Loucy (cell line): Measurements from ENCODE around the gene ZCCHC14.

Experiments
- H2AFZ ChIP-seq: fragments of 200-600 bp; sonication (generic); 2 replicates; pipeline ENCODE4 v1.6.0; 2016; ENCODE audit warnings: antibody characterized with exemption, mild to moderate bottlenecking, low read length, moderate library complexity
- H3F3A ChIP-seq: fragments of 200-600 bp; 2 replicates; pipeline ENCODE4 v1.6.0; 2016; ENCODE audit warnings: antibody characterized with exemption, low read depth, mild to moderate bottlenecking
- H3K27me3 ChIP-seq: fragments of 200-600 bp; sonication (generic); 2 replicates; pipeline ENCODE4 v1.6.1; 2014; ENCODE audit warnings: low read length, mild to moderate bottlenecking; ENCODE audit not compliant: insufficient read depth, poor library complexity, severe bottlenecking
- H3K36me3 ChIP-seq: fragments of 200-600 bp; sonication (generic); 2 replicates; pipeline ENCODE4 v1.6.1; 2016; ENCODE audit warnings: low read length; ENCODE audit not compliant: insufficient read depth
- H3K4me1 ChIP-seq: fragments of 200-600 bp; sonication (generic); 2 replicates; pipeline ENCODE4 v1.5.1; 2014; ENCODE audit warnings: low read length, mild to moderate bottlenecking; ENCODE audit not compliant: insufficient read depth, poor library complexity, severe bottlenecking
- H3K4me2 ChIP-seq: fragments of 200-600 bp; sonication (generic); 2 replicates; pipeline ENCODE4 v1.6.0; 2014; ENCODE audit warnings: antibody characterized with exemption, low read length, low read depth, mild to moderate bottlenecking; ENCODE audit not compliant: poor library complexity, severe bottlenecking
- H3K4me3 ChIP-seq: fragments of 200-600 bp; sonication (generic); 2 replicates; pipeline ENCODE4 v1.5.1; 2014; ENCODE audit warnings: low read length, mild to moderate bottlenecking, mixed read lengths; ENCODE audit not compliant: poor library complexity, severe bottlenecking
- H3K79me2 ChIP-seq: fragments of 200-600 bp; sonication (generic); 2 replicates; pipeline ENCODE4 v1.6.1; 2014; ENCODE audit warnings: low read length; ENCODE audit not compliant: insufficient read depth
- H3K9ac ChIP-seq: fragments of 200-600 bp; sonication (generic); 2 replicates; pipeline ENCODE4 v1.6.0; 2014; ENCODE audit warnings: mild to moderate bottlenecking, low read depth, low read length, moderate library complexity; ENCODE audit not compliant: poor library complexity, severe bottlenecking
- H3K9me2 ChIP-seq: fragments of 200-600 bp; sonication (generic); replicated peaks from 2 replicates; pipeline ENCODE4 v1.6.1; 2016; ENCODE audit warnings: low read depth, low read length, mixed read lengths
- H3K9me3 ChIP-seq: fragments of 200-600 bp; sonication (generic); 2 replicates; pipeline ENCODE4 v1.6.1; 2014; ENCODE audit warnings: mild to moderate bottlenecking, antibody characterized with exemption, low read length, low read depth; ENCODE audit not compliant: insufficient read depth
- H4K20me1 ChIP-seq: fragments of 200-600 bp; sonication (generic); 2 replicates; pipeline ENCODE4 v1.6.0; 2014; ENCODE audit warnings: antibody characterized with exemption, low read length, mild to moderate bottlenecking; ENCODE audit not compliant: insufficient read depth, poor library complexity, severe bottlenecking
- EZH2phosphoT487 ChIP-seq: fragments of 200-600 bp; IDR thresholded peaks from 2 replicates; pipeline ENCODE4 v1.6.1; 2018; ENCODE audit warnings: antibody characterized with exemption, mild to moderate bottlenecking, moderate library complexity, borderline replicate concordance
- TF ChIP-seq, protein P1 (sequence below): fragments of 200-600 bp; sonication (generic); conservative IDR thresholded peaks from 2 replicates; pipeline ENCODE4 v1.5.1; 2014; ENCODE audit warnings: mild to moderate bottlenecking, antibody characterized with exemption, low read length

Gene ZCCHC14

DNA sequence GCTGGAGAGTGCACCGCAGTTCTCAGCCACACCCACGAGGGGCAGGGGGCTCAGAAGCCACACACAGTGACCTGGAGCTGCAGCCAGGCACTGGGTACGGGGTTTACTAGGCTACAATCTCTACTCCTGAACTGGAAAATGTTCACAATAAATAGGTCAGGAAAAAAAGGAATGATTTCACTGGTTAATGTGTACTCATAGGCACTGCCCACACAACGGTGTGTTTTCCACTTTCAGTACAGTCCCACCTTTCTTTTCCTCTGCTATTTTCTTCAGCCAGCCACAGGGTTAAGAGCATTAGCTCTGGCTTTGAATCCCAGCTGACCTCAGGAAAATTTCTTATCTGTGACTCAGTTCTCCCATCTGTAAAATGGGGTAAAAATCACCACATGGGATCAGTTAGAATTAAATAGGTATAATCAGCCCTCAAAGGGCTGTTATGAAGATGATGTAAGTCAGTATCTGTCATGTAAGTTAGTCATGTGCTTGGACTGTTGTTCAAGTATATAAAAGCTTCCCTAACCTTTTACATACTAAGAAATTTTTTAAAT, 35.7 kb downstream of the ZCCHC14 start:
- no peak overlapping the region for H3K4me3 ChIP-seq
- H3K9me2 ChIP-seq, result no peaks in the 10 kb centered on the region
- no peaks in the 10 kb centered on the region for H3K27me3 ChIP-seq
- no peak overlapping the region for H3K4me2 ChIP-seq
- H3F3A ChIP-seq, result no peaks in the 10 kb centered on the region
- H4K20me1 ChIP-seq, result no peaks in the 10 kb centered on the region
- H3K4me1 ChIP-seq, result no peaks in the 10 kb centered on the region
- TF ChIP-seq EZH2phosphoT487, result no peak
- TF ChIP-seq, protein P1, sequence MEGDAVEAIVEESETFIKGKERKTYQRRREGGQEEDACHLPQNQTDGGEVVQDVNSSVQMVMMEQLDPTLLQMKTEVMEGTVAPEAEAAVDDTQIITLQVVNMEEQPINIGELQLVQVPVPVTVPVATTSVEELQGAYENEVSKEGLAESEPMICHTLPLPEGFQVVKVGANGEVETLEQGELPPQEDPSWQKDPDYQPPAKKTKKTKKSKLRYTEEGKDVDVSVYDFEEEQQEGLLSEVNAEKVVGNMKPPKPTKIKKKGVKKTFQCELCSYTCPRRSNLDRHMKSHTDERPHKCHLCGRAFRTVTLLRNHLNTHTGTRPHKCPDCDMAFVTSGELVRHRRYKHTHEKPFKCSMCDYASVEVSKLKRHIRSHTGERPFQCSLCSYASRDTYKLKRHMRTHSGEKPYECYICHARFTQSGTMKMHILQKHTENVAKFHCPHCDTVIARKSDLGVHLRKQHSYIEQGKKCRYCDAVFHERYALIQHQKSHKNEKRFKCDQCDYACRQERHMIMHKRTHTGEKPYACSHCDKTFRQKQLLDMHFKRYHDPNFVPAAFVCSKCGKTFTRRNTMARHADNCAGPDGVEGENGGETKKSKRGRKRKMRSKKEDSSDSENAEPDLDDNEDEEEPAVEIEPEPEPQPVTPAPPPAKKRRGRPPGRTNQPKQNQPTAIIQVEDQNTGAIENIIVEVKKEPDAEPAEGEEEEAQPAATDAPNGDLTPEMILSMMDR, result no peak
- H2AFZ ChIP-seq, result no peak overlapping the region
- no peak overlapping the region for H3K9ac ChIP-seq
- H3K9me3 ChIP-seq, result no peaks in the 10 kb centered on the region
- no peaks in the 10 kb centered on the region for H3K79me2 ChIP-seq
- H3K36me3 ChIP-seq, result no peaks in the 10 kb centered on the region

DNA sequence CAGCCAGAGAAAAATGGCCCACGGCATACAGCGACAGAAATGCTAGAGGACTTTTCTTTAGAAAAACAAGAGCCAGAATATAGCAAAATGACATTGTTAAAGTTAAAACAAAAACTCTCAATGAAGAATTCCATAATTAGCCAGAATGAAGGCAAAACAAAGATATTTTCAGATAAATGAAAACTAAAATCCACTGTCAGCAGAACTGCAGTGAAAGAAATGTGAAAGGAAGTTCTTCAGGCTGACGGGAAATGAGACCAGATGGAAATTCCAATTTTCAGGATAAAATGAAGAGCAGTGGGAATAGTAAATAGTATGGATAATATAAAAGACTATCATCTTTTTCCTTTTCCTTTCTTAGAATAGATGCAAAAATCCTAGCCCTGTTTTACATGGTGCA, 38.4 kb downstream of the ZCCHC14 start:
- H3F3A ChIP-seq, result no peaks in the 10 kb centered on the region
- H4K20me1 ChIP-seq, result no peaks in the 10 kb centered on the region
- H3K36me3 ChIP-seq, result no peaks in the 10 kb centered on the region
- H3K79me2 ChIP-seq, result no peaks in the 10 kb centered on the region
- H2AFZ ChIP-seq, result no peak overlapping the region
- H3K9me3 ChIP-seq, result no peaks in the 10 kb centered on the region
- no peaks in the 10 kb centered on the region for H3K4me1 ChIP-seq
- no peaks in the 10 kb centered on the region for H3K9me2 ChIP-seq
- H3K9ac ChIP-seq, result no peak overlapping the region
- H3K4me3 ChIP-seq, result no peak overlapping the region
- no peaks in the 10 kb centered on the region for H3K27me3 ChIP-seq
- TF ChIP-seq EZH2phosphoT487, result no peak
- TF ChIP-seq, protein P1, result no peak
- H3K4me2 ChIP-seq, result no peak overlapping the region

DNA sequence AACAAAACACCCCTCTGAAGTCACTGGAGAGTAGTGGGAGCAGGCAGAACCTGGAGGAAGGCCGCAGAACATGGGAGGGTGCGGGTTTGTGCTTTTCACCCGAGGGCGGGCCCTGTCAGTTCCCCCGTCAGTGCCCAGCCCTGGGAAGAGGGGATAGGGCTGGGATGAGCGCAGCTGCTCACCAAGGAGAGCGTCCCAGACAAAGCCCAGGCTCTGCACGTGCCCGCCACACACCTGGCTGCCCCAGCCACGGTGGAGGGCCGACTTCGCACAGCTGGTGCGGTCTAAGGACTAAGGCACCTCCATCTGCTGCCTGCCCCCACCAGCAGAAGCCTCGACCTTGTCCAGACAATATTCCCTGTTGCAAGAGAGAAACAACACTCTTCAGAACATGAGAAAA, 39.5 kb downstream of the ZCCHC14 start:
- Histone ChIP-seq H3K9ac (no peak overlapping the region), H3K9me3 (no peaks in the 10 kb centered on the region), H3K9me2 (no peaks in the 10 kb centered on the region), H3K4me1 (no peaks in the 10 kb centered on the region), H2AFZ (no peak overlapping the region), H3K4me2 (no peak overlapping the region), H3K27me3 (no peaks in the 10 kb centered on the region), H3K36me3 (no peaks in the 10 kb centered on the region), H3F3A (no peaks in the 10 kb centered on the region), H4K20me1 (no peaks in the 10 kb centered on the region), H3K4me3 (no peak overlapping the region), H3K79me2 (no peaks in the 10 kb centered on the region)
- TF ChIP-seq EZH2phosphoT487, result no peak
- TF ChIP-seq, protein P1, result no peak
